Sigmoid colon (tissue), 3 donors: Measurements from ENCODE around the gene HIGD2B.

Source experiments
- CTCF ChIP-seq, 4 experiments: fragments of 450-650 bp in 3 of 4; fragments of 200-600 bp in 1 of 4; IDR thresholded peaks; one replicate each; pipeline ENCODE4 v1.5.1; 2016 to 2019; ENCODE audit warnings: antibody characterized with exemption in 4 of 4, mild to moderate bottlenecking in 3 of 4, moderate library complexity in 2 of 4
- POLR2A ChIP-seq, 2 donors: fragments of 450-650 bp; IDR thresholded peaks; one replicate each; pipeline ENCODE4 v1.6.1; 2016; ENCODE audit warnings: antibody characterized with exemption in 2 of 2, mild to moderate bottlenecking in 2 of 2, moderate library complexity in 2 of 2

- TF ChIP-seq CTCF (IDR thresholded peaks at IDR 0.05) (no peak), POLR2A (IDR thresholded peaks at IDR 0.05) (no peak)
Observed at GRCh38 chr15:72676838-72677237, 9.1 kb downstream of the HIGD2B start.
